PFSK-1 (cell line): ENCODE measurements around the gene TAPBP.

Experiments
- FOXP2 ChIP-seq: optimal IDR thresholded peaks from 2 replicates; pipeline ENCODE3; 2011; ENCODE audit warnings: borderline replicate concordance, control low read depth, inconsistent platforms; ENCODE audit not compliant: insufficient read depth; ENCODE audit errors: extremely low read length, extremely low read depth
- POLR2AphosphoS5 ChIP-seq: IDR thresholded peaks from 2 replicates; pipeline ENCODE4 v1.6.1; 2012; ENCODE audit warnings: low read depth, mild to moderate bottlenecking, control low read depth, low read length, moderate library complexity
- SIN3A ChIP-seq: IDR thresholded peaks from 2 replicates; pipeline ENCODE4 v1.6.1; 2012; ENCODE audit warnings: mild to moderate bottlenecking, low read length, moderate library complexity, borderline replicate concordance; ENCODE audit not compliant: insufficient read depth
- TAF1 ChIP-seq: IDR thresholded peaks from 2 replicates; pipeline ENCODE4 v1.6.1; 2012; ENCODE audit warnings: low read length, control low read depth, borderline replicate concordance; ENCODE audit not compliant: insufficient read depth
- TF ChIP-seq, protein P1 (sequence below), 2 experiments: IDR thresholded peaks; 2 replicates each; pipeline versions ENCODE4 v1.6.1 to v1.8.0; 2011 to 2012; ENCODE audit warnings: low read depth in 2 of 2, low read length in 2 of 2, control low read depth in 1 of 2, inconsistent platforms in 1 of 2, mild to moderate bottlenecking in 1 of 2, moderate library complexity in 1 of 2; ENCODE audit not compliant: insufficient read depth in 1 of 2

The TAPBP gene

DNA sequence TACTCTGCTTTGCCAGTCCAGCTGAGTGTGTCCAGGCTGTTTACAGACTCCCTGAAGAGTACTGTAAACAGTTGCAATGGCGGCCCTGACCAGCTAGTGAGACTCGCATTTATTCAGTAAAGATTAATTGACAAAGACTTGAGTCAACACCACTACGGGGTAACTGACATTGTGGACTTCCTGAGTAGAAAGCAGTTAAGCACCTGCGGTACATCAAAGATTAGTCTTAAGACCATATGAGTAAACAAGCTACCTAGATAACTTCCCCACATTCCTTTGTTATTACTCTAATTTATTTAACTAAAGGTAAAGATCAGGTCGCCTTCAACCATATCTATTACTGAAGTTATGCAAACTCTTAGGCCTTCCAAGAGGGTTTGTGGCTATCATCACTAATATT lies 54.8 kb downstream of the TAPBP start:
- TF ChIP-seq FOXP2 (no peak), TAF1 (no peak), SIN3A (no peak)
- TF ChIP-seq, protein P1, sequence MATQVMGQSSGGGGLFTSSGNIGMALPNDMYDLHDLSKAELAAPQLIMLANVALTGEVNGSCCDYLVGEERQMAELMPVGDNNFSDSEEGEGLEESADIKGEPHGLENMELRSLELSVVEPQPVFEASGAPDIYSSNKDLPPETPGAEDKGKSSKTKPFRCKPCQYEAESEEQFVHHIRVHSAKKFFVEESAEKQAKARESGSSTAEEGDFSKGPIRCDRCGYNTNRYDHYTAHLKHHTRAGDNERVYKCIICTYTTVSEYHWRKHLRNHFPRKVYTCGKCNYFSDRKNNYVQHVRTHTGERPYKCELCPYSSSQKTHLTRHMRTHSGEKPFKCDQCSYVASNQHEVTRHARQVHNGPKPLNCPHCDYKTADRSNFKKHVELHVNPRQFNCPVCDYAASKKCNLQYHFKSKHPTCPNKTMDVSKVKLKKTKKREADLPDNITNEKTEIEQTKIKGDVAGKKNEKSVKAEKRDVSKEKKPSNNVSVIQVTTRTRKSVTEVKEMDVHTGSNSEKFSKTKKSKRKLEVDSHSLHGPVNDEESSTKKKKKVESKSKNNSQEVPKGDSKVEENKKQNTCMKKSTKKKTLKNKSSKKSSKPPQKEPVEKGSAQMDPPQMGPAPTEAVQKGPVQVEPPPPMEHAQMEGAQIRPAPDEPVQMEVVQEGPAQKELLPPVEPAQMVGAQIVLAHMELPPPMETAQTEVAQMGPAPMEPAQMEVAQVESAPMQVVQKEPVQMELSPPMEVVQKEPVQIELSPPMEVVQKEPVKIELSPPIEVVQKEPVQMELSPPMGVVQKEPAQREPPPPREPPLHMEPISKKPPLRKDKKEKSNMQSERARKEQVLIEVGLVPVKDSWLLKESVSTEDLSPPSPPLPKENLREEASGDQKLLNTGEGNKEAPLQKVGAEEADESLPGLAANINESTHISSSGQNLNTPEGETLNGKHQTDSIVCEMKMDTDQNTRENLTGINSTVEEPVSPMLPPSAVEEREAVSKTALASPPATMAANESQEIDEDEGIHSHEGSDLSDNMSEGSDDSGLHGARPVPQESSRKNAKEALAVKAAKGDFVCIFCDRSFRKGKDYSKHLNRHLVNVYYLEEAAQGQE (IDR thresholded peaks at IDR 0.05; ENCODE audit: insufficient read depth in 1 of 2, low read depth in 2 of 2, low read length in 2 of 2) = no peak

DNA sequence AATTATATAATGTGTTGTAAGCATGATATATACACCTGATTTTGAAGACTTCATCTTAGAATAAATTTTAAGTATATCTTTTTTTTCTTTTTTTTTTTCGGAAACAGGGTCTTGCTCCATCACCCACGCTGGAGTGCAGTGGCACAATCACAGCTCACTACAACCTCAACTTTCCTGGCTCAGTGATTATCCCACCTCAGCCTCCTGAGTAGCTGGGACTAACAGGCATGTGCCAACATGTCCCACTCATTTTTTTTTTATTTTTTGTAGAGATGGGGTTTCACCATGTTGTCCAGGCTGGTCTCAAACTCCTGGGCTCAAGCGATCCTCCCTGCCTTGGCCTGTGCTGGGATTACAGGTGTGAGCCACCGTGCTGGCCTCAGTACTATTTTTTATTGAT lies 59.3 kb downstream of the TAPBP start:
- TF ChIP-seq POLR2AphosphoS5 = no peak
- TF ChIP-seq FOXP2 = no peak
- TF ChIP-seq, protein P1 (IDR thresholded peaks at IDR 0.05; ENCODE audit: insufficient read depth in 1 of 2, low read depth in 2 of 2, low read length in 2 of 2) = no peak
- no peak for TF ChIP-seq TAF1
- no peak for TF ChIP-seq SIN3A

DNA sequence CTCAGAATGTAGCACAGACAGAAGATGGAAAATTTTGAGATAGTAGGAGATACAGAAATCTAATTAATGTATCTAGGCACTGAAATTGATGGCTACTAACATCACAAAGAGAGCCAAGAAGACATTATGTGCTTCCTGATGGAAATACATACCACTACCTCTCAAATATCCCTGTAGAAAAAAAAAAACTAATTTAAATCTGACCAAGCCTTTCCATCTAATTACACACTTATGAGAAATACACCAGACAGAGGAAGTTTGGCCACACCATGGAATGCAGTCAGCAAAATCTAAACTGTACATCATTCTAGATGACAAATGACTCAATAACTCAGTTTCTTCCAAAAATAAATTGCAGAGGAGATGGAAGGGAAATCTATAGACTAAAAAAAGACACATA lies 61.1 kb downstream of the TAPBP start:
- no peak for TF ChIP-seq SIN3A
- TF ChIP-seq POLR2AphosphoS5 = no peak
- TF ChIP-seq, protein P1 (IDR thresholded peaks at IDR 0.05; ENCODE audit: insufficient read depth in 1 of 2, low read depth in 2 of 2, low read length in 2 of 2) = no peak
- TF ChIP-seq FOXP2 = no peak
- TF ChIP-seq TAF1 = no peak

DNA sequence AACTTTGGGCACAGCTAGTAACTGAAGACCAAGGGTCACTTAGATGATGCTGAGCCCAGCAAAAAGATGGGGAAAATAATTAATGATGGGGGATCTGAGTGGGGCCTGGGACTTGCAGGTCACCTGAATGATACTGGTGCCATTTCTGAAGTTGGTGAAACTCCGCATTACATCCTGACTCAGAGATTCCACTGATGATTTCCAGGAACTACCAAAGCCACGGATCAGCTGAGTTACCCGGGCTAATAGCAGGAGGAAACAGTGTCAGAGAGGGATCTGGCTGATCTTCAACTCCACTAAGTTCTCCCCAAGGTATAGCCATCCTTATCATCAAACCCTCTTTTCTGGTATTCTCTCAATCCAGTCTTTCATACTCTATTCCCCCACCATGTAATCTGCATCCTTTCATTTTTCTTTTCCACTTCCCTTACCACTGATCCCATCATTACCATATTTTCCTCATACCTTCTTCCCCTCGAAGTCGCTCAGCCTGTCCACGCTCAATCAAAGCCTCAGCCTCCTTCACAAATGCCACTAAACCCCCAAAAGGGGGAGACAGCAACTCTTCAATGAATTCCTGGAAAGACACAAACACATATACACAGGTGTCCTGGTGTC lies 62.4 kb downstream of the TAPBP start:
- no peak for TF ChIP-seq FOXP2
- no peak for TF ChIP-seq TAF1
- no peak for TF ChIP-seq POLR2AphosphoS5
- no peak for TF ChIP-seq SIN3A
- TF ChIP-seq, protein P1 (IDR thresholded peaks at IDR 0.05; ENCODE audit: insufficient read depth in 1 of 2, low read depth in 2 of 2, low read length in 2 of 2) = no peak

DNA sequence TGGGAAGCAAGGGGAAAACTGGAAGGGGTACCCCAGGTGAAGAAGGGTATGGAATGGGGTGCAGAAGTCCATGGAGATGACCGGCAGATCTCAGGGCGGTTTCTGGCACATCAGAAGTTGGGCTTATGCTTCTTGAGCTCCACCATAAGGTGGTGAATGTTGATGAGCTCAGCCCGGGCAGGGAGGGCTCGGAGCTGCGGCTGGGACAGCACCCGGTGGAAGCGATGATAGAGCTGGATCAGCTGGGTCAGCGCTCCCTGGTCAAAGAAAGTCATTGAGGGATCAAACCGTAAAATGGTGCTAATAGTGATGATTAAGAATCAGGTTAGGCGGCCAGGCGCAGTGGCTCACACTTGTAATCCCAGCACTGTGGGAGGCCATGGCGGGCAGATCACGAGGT lies 63.1 kb downstream of the TAPBP start:
- TF ChIP-seq, protein P1 (IDR thresholded peaks at IDR 0.05; ENCODE audit: insufficient read depth in 1 of 2, low read depth in 2 of 2, low read length in 2 of 2) = no peak
- TF ChIP-seq SIN3A (no peak), TAF1 (no peak), FOXP2 (no peak), POLR2AphosphoS5 (no peak)
